GM23248 (cell line): ENCODE data around the gene ZNF761. TPM values are rescaled to one million over a fixed set of nuclear protein-coding genes. Genes with fewer than 3 reads are reported as not detected.
A peak's percentile ranks its signal among the peaks of the same experiment; 100 is the strongest.
"Not testable (repeated sequence)": the region's sequence is repeated elsewhere in the genome, so short reads cannot be mapped to it uniquely, and the experiment has no call there.

Experiments used
- DNase-seq: peaks from one replicate; pipeline ENCODE4 v3.0.0-alpha.2; 2015
- H2AFZ ChIP-seq: fragments of 200-600 bp; sonication (generic); 2 replicates; pipeline ENCODE4 v1.6.1; 2016; ENCODE audit warnings: antibody characterized with exemption
- H3F3A ChIP-seq: fragments of 200-600 bp; sonication (generic); 2 replicates; pipeline ENCODE4 v1.6.1; 2016; ENCODE audit warnings: mild to moderate bottlenecking, antibody characterized with exemption, mixed run types; ENCODE audit not compliant: insufficient read depth
- H3K27ac ChIP-seq: fragments of 200-600 bp; sonication (generic); 2 replicates; pipeline ENCODE4 v1.5.1; 2016; ENCODE audit warnings: mild to moderate bottlenecking
- H3K27me3 ChIP-seq: fragments of 200-600 bp; sonication (generic); replicated peaks from 2 replicates; pipeline ENCODE4 v1.6.1; 2016; ENCODE audit warnings: mild to moderate bottlenecking; ENCODE audit not compliant: insufficient read depth
- H3K36me3 ChIP-seq: fragments of 200-600 bp; sonication (generic); 2 replicates; pipeline ENCODE4 v1.6.1; 2016; ENCODE audit warnings: low read depth, mild to moderate bottlenecking
- H3K4me1 ChIP-seq: fragments of 200-600 bp; sonication (generic); 2 replicates; pipeline ENCODE4 v1.6.1; 2016; ENCODE audit warnings: mild to moderate bottlenecking; ENCODE audit not compliant: insufficient read depth
- H3K4me2 ChIP-seq: fragments of 200-600 bp; sonication (generic); one replicate; pipeline ENCODE4 v1.6.1; 2016; ENCODE audit warnings: mild to moderate bottlenecking; ENCODE audit not compliant: unreplicated experiment
- H3K4me3 ChIP-seq: fragments of 200-600 bp; sonication (generic); 2 replicates; pipeline ENCODE4 v1.5.1; 2016; ENCODE audit warnings: mild to moderate bottlenecking
- H3K79me2 ChIP-seq: fragments of 200-600 bp; sonication (generic); 2 replicates; pipeline ENCODE4 v1.6.1; 2016; ENCODE audit warnings: mild to moderate bottlenecking; ENCODE audit not compliant: insufficient read depth
- H3K9ac ChIP-seq: fragments of 200-600 bp; sonication (generic); 2 replicates; pipeline ENCODE4 v1.6.1; 2016; ENCODE audit warnings: mild to moderate bottlenecking
- H3K9me2 ChIP-seq: fragments of 200-600 bp; sonication (generic); 2 replicates; pipeline ENCODE4 v1.6.1; 2016; ENCODE audit warnings: mixed run types, mild to moderate bottlenecking, moderate library complexity; ENCODE audit not compliant: insufficient read depth
- H3K9me3 ChIP-seq: fragments of 200-600 bp; sonication (generic); one replicate; pipeline ENCODE4 v1.6.1; 2017; ENCODE audit warnings: low read depth
- H4K20me1 ChIP-seq: fragments of 200-600 bp; sonication (generic); 2 replicates; pipeline ENCODE4 v1.6.0; 2016; ENCODE audit not compliant: insufficient read depth
- EZH2 ChIP-seq: fragments of 200-600 bp; sonication (generic); IDR thresholded peaks from 2 replicates; pipeline ENCODE4 v1.6.1; 2018; ENCODE audit warnings: antibody characterized with exemption, mild to moderate bottlenecking; ENCODE audit not compliant: insufficient read depth, poor library complexity, severe bottlenecking
- EZH2phosphoT487 ChIP-seq: fragments of 200-600 bp; sonication (generic); IDR thresholded peaks from 2 replicates; pipeline ENCODE4 v1.6.1; 2018; ENCODE audit warnings: antibody characterized with exemption, moderate library complexity, mild to moderate bottlenecking, low read depth; ENCODE audit not compliant: insufficient read depth
- WGBS, 2 experiments: methylation state at CpG; one replicate each; pipeline ENCODE4 v1.1.6; 2015 to 2017; ENCODE audit warnings: low lambda C conversion rate in 2 of 2, low coverage in 1 of 2; ENCODE audit errors: missing lambda C conversion rate in 2 of 2; 5-methylcytosine and 5-hydroxymethylcytosine counted together
- in situ Hi-C: fragments of 300-500 bp; cut with MboI; formaldehyde crosslinking; loops from 2 replicates; pipeline ENCODE4 v1.15.0; 2020
- polyA plus RNA-seq: library from polyadenylated mRNA; unstranded; fragments of >200 nt; fragmentation: Nextera tagmentation; extraction: Ambion mirVana; gene quantifications from 2 replicates; pipeline ENCODE4 v1.2.1, GENCODE V29; 2016
- total RNA-seq: library from RNA; depleted of rRNA; stranded (reverse); fragments of >200 nt; shearing (Covaris generic); gene quantifications from 2 replicates; pipeline ENCODE4 v1.2.3, GENCODE V29; 2014

Gene ZNF761
- total and polyA plus RNA-seq, 2 experiments from 2014 or later, result 5.7 to 12.2 TPM

- WGBS, 2 experiments, result 15 to 16% methylated on average over 1 of the region's 1 CpG
- Histone ChIP-seq H3K4me3 (peak overlapping the region; percentile 88), H3K9me2 (no peaks in the 10 kb centered on the region), H3F3A (peaks cover 13% of the 10 kb centered on the region), H4K20me1 (no peaks in the 10 kb centered on the region), H3K27me3 (no peaks in the 10 kb centered on the region), H3K79me2 (peaks cover 26% of the 10 kb centered on the region), H3K4me2 (peak overlapping the region; percentile 98), H3K9ac (peak overlapping the region; percentile 82), H3K36me3 (peaks cover 13% of the 10 kb centered on the region; the same call in 1 of the 2 replicates), H3K4me1 (peaks cover 18% of the 10 kb centered on the region; the same call in 1 of the 2 replicates), H3K9me3 (no peaks in the 10 kb centered on the region), H3K27ac (no peak overlapping the region), H2AFZ (peak overlapping the region; percentile 93; the same call in 1 of the 2 replicates)
- in situ Hi-C loops, result no loop called here
- TF ChIP-seq EZH2 (no peak), EZH2phosphoT487 (no peak)
- DNase-seq, result peak; percentile 1
Measured at GRCh38 chr19:53396525-53396868, 35.3 kb upstream of the ZNF761 start.

- H3K79me2 ChIP-seq, result peaks cover 26% of the 10 kb centered on the region
- H2AFZ ChIP-seq, DNase-seq, in situ Hi-C loops, H4K20me1 ChIP-seq, H3K27me3 ChIP-seq, H3K9me2 ChIP-seq, H3K27ac ChIP-seq, H3K4me3 ChIP-seq, H3K4me2 ChIP-seq, H3K9me3 ChIP-seq, H3K9ac ChIP-seq: not testable (repeated sequence)
- 69 to 72% methylated on average over 1 of the region's 1 CpG for WGBS, 2 experiments
- peaks cover 20% of the 10 kb centered on the region for H3K36me3 ChIP-seq
- H3F3A ChIP-seq, result peaks cover 13% of the 10 kb centered on the region
- peaks cover 18% of the 10 kb centered on the region; the same call in 1 of the 2 replicates for H3K4me1 ChIP-seq
Measured at GRCh38 chr19:53397918-53398317, 33.9 kb upstream of the ZNF761 start.

- H3K4me3 ChIP-seq, result no peak overlapping the region
- H3K9me3 ChIP-seq, result peaks cover 13% of the 10 kb centered on the region
- H2AFZ ChIP-seq, result no peak overlapping the region
- DNase-seq, result no peak
- peaks cover 42% of the 10 kb centered on the region for H3K36me3 ChIP-seq
- no peak overlapping the region for H3K4me2 ChIP-seq
- no peaks in the 10 kb centered on the region for H3K27me3 ChIP-seq
- 83 to 86% methylated on average over 7 of the region's 7 CpGs for WGBS, 2 experiments
- no peaks in the 10 kb centered on the region for H3K79me2 ChIP-seq
- no peak overlapping the region for H3K27ac ChIP-seq
- TF ChIP-seq EZH2phosphoT487, result no peak
- no peak for TF ChIP-seq EZH2
- H3K9me2 ChIP-seq, result no peaks in the 10 kb centered on the region
- H3K9ac ChIP-seq, result no peak overlapping the region
- H4K20me1 ChIP-seq, result no peaks in the 10 kb centered on the region
- H3K4me1 ChIP-seq, result no peaks in the 10 kb centered on the region
- in situ Hi-C loops, result no loop called here
- no peaks in the 10 kb centered on the region for H3F3A ChIP-seq
Measured at GRCh38 chr19:53409505-53410204, 22.1 kb upstream of the ZNF761 start.

- H3K9me2 ChIP-seq, H2AFZ ChIP-seq, H3K36me3 ChIP-seq, H3K27ac ChIP-seq, H3K9ac ChIP-seq, H3K4me1 ChIP-seq, DNase-seq, H3K4me2 ChIP-seq, H3K9me3 ChIP-seq, H3F3A ChIP-seq, H4K20me1 ChIP-seq, in situ Hi-C loops, H3K27me3 ChIP-seq, H3K4me3 ChIP-seq, H3K79me2 ChIP-seq: not testable (repeated sequence)
- WGBS, 2 experiments, result 69 to 72% methylated on average over 11 of the region's 11 CpGs
Measured at GRCh38 chr19:53420520-53421315, 11.1 kb upstream of the ZNF761 start.
